ENCODE results near the gene TLX2.
"Not testable (repeated sequence)": the region's sequence is repeated elsewhere in the genome, so short reads cannot be mapped to it uniquely, and the experiment has no call there.

The TLX2 gene

DNA sequence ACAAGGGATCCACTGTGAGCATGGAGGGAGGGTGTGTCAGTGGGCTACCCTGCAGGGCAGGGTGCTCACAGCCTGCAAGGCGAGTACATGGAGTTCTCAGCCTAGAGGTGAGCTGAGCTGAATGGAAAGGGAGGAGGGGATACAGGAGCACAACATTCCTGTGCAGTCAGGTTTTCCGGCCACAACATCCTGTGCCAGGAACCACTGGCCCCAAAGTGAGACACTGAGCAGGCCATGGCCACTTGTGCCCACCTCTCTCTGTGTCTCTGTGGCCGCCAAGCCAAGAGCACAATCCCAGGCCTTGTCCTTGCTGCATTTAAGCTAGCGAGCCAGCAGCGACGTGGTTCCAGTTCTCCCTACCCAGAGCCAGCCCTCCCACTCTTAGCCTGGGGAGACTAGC is 46.3 kb downstream of the TLX2 start:
- Histone ChIP-seq H3K27me3 (ENCODE audit: insufficient read depth, low read length) (no peaks in the 10 kb centered on the region), H3F3A (ENCODE audit: insufficient read depth, low read length) (no peaks in the 10 kb centered on the region), H3K4me1 (ENCODE audit: insufficient read depth, low read length, severe bottlenecking) (peaks cover 1% of the 10 kb centered on the region), H3K9me3 (ENCODE audit: low read length) (no peaks in the 10 kb centered on the region), H4K20me1 (ENCODE audit: insufficient read depth, low read length) (no peaks in the 10 kb centered on the region), H3K9ac (ENCODE audit: low read length) (no peak overlapping the region), H3K27ac (ENCODE audit: low read depth, low read length, poor library complexity, severe bottlenecking) (no peak overlapping the region), H3K36me3 (ENCODE audit: insufficient read depth, low read length) (peaks cover 6% of the 10 kb centered on the region; the same call in 1 of the 2 replicates), H2AFZ (ENCODE audit: low read length) (no peak overlapping the region), H3K79me2 (ENCODE audit: insufficient read depth, low read length) (no peaks in the 10 kb centered on the region), H3K4me2 (ENCODE audit: low read length) (no peak overlapping the region), H3K4me3 (ENCODE audit: low read depth, low read length, poor library complexity, severe bottlenecking) (no peak overlapping the region), H3K9me2 (ENCODE audit: low read depth, low read length) (no peaks in the 10 kb centered on the region)
- TF ChIP-seq CTCF (IDR thresholded peaks at IDR 0.05; ENCODE audit: low read length) (no peak), EZH2 (IDR thresholded peaks at IDR 0.05; ENCODE audit: borderline replicate concordance, low read length) (no peak)

- H3F3A ChIP-seq (ENCODE audit: insufficient read depth, low read length); H3K79me2 ChIP-seq (ENCODE audit: insufficient read depth, low read length); H3K36me3 ChIP-seq (ENCODE audit: insufficient read depth, low read length); H3K9me2 ChIP-seq (ENCODE audit: low read depth, low read length); H3K4me3 ChIP-seq (ENCODE audit: low read depth, low read length, poor library complexity, severe bottlenecking); H3K4me2 ChIP-seq (ENCODE audit: low read length); H2AFZ ChIP-seq (ENCODE audit: low read length); H4K20me1 ChIP-seq (ENCODE audit: insufficient read depth, low read length); H3K9me3 ChIP-seq (ENCODE audit: low read length); H3K27me3 ChIP-seq (ENCODE audit: insufficient read depth, low read length); H3K4me1 ChIP-seq (ENCODE audit: insufficient read depth, low read length, severe bottlenecking); H3K9ac ChIP-seq (ENCODE audit: low read length); H3K27ac ChIP-seq (ENCODE audit: low read depth, low read length, poor library complexity, severe bottlenecking): not testable (repeated sequence)
Observed at GRCh38 chr2:74561022-74561421, 46.8 kb downstream of the TLX2 start.

DNA sequence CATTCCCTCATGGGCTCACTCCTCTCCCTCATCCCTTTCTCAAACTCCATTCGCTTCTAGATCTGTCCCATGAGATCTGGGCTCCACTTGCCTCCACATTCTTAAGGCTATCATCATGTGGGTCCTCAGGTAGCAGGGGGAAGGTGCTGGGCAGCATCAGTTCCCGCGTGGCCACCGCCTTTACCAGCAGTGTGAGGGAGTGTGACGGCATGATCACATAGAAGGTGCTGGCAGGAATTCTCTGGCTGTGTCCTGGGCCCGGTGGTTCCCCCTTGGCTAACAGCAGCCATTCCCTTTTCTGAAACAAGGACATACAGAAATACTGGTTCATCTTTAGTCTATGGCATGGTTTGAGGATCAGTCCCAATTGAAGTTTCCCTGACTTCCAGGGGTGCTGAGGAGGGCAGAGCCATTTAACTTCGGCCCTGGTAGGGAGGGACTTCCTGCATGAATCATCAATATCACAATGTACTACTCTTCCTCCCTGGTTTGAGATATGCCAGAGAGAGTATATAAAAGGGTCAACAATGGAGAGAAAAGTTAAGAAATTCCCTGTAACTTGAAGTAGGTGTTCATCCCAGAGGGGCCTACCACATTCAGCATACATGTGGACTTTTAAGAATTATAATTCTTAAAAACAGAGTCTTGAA is 48.0 kb downstream of the TLX2 start:
- Histone ChIP-seq H3K9ac (ENCODE audit: low read length) (no peak overlapping the region), H4K20me1 (ENCODE audit: insufficient read depth, low read length) (no peaks in the 10 kb centered on the region), H3K27me3 (ENCODE audit: insufficient read depth, low read length) (no peaks in the 10 kb centered on the region), H3F3A (ENCODE audit: insufficient read depth, low read length) (no peaks in the 10 kb centered on the region), H3K27ac (ENCODE audit: low read depth, low read length, poor library complexity, severe bottlenecking) (no peak overlapping the region), H3K4me2 (ENCODE audit: low read length) (no peak overlapping the region), H3K36me3 (ENCODE audit: insufficient read depth, low read length) (no peaks in the 10 kb centered on the region), H3K79me2 (ENCODE audit: insufficient read depth, low read length) (no peaks in the 10 kb centered on the region), H2AFZ (ENCODE audit: low read length) (no peak overlapping the region), H3K4me1 (ENCODE audit: insufficient read depth, low read length, severe bottlenecking) (no peaks in the 10 kb centered on the region), H3K9me3 (ENCODE audit: low read length) (no peaks in the 10 kb centered on the region), H3K9me2 (ENCODE audit: low read depth, low read length) (no peaks in the 10 kb centered on the region), H3K4me3 (ENCODE audit: low read depth, low read length, poor library complexity, severe bottlenecking) (no peak overlapping the region)
- TF ChIP-seq EZH2 (IDR thresholded peaks at IDR 0.05; ENCODE audit: borderline replicate concordance, low read length) (no peak), CTCF (IDR thresholded peaks at IDR 0.05; ENCODE audit: low read length) (no peak)

DNA sequence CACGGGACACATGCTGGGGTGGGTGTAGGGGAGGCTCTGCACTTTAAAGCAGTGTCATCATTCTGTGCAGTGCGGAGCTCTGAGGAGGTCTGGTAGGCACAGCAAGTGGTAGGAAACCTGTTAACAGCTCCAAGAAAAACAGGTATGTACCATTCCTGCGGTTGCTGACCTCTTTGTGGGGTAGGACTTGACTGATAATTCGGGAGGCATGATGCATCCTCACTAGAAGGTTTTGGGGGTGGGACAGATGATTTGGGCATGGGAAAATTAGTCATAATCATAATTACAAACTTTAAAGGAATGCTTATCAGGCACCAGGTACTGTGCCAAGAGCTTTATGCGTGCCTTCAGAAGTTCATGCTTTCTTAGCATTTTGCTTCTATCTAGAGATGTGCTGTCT is 50.0 kb downstream of the TLX2 start:
- Histone ChIP-seq H2AFZ (ENCODE audit: low read length) (no peak overlapping the region), H3K9ac (ENCODE audit: low read length) (no peak overlapping the region), H3K9me3 (ENCODE audit: low read length) (no peaks in the 10 kb centered on the region), H4K20me1 (ENCODE audit: insufficient read depth, low read length) (no peaks in the 10 kb centered on the region), H3K4me2 (ENCODE audit: low read length) (no peak overlapping the region), H3K36me3 (ENCODE audit: insufficient read depth, low read length) (no peaks in the 10 kb centered on the region), H3F3A (ENCODE audit: insufficient read depth, low read length) (no peaks in the 10 kb centered on the region), H3K79me2 (ENCODE audit: insufficient read depth, low read length) (no peaks in the 10 kb centered on the region), H3K27me3 (ENCODE audit: insufficient read depth, low read length) (no peaks in the 10 kb centered on the region), H3K27ac (ENCODE audit: low read depth, low read length, poor library complexity, severe bottlenecking) (no peak overlapping the region), H3K4me3 (ENCODE audit: low read depth, low read length, poor library complexity, severe bottlenecking) (no peak overlapping the region), H3K9me2 (ENCODE audit: low read depth, low read length) (no peaks in the 10 kb centered on the region), H3K4me1 (ENCODE audit: insufficient read depth, low read length, severe bottlenecking) (no peaks in the 10 kb centered on the region)
- TF ChIP-seq CTCF (IDR thresholded peaks at IDR 0.05; ENCODE audit: low read length): no peak
